ENCODE measurements around the gene MALT1. TPM values are rescaled to one million over a fixed set of nuclear protein-coding genes. Genes with fewer than 3 reads are reported as not detected.

MALT1 gene
- total RNA-seq, 3 donors from 2014 or later (not counting 1 experiment from before 2014, with no cell fraction given) = 49.8 to 55.8 (median 54.5) TPM

DNA sequence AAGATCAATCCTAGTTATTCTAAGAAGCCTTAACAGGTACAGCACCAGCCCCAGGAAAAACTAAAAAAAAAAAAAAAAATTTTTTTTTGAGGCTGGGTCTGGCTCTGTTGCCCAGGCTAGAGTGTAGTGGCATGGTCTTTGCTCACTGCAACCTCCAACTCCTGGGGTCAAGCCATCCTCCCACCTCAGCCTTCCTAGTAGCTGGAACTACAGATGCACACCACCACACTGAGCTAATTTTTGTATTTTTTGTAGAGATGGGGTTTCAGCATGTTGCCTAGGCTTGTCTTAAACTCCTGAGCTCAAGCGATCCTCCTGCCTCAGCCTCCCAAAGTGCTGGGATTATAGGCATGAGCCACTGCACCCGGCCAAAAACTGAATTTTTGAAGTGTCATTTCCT is 32.0 kb upstream of the MALT1 start:
- Histone ChIP-seq H3K9me3 (ENCODE audit: control insufficient read depth, insufficient read depth, low read length) (peaks cover 9% of the 10 kb centered on the region), H3K27ac (ENCODE audit: low read length) (no peak overlapping the region), H3K4me1 (ENCODE audit: control insufficient read depth, insufficient read depth, low read length) (no peaks in the 10 kb centered on the region), H3K36me3 (ENCODE audit: control insufficient read depth, insufficient read depth, low read length) (no peaks in the 10 kb centered on the region), H3K27me3 (ENCODE audit: control insufficient read depth, insufficient read depth, low read length) (no peaks in the 10 kb centered on the region), H3K4me3 (ENCODE audit: low read length) (no peak overlapping the region)
- intact Hi-C loops (cut with micrococcal nuclease) = no loop called here
- DNase-seq (no peak), ATAC-seq (no peak)
- peaks cover 0 to 4% of the 10 kb centered on the region in 2 donors for H3K27me3 Mint-ChIP-seq (ENCODE audit: low read depth in 2 of 2)
- H3K4me1 Mint-ChIP-seq = peaks cover 0 to 5% of the 10 kb centered on the region in 2 donors
- no peaks in the 10 kb centered on the region for H3K9me3 Mint-ChIP-seq
- TF ChIP-seq, protein P1, sequence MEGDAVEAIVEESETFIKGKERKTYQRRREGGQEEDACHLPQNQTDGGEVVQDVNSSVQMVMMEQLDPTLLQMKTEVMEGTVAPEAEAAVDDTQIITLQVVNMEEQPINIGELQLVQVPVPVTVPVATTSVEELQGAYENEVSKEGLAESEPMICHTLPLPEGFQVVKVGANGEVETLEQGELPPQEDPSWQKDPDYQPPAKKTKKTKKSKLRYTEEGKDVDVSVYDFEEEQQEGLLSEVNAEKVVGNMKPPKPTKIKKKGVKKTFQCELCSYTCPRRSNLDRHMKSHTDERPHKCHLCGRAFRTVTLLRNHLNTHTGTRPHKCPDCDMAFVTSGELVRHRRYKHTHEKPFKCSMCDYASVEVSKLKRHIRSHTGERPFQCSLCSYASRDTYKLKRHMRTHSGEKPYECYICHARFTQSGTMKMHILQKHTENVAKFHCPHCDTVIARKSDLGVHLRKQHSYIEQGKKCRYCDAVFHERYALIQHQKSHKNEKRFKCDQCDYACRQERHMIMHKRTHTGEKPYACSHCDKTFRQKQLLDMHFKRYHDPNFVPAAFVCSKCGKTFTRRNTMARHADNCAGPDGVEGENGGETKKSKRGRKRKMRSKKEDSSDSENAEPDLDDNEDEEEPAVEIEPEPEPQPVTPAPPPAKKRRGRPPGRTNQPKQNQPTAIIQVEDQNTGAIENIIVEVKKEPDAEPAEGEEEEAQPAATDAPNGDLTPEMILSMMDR (IDR thresholded peaks at IDR 0.05) = no peak
- 96% methylated on average over 2 of the region's 2 CpGs for WGBS (ENCODE audit: insufficient coverage)
- H3K36me3 Mint-ChIP-seq = no peaks in the 10 kb centered on the region
- H3K4me3 Mint-ChIP-seq = no peak overlapping the region
- H3K27ac Mint-ChIP-seq = no peak overlapping the region

DNA sequence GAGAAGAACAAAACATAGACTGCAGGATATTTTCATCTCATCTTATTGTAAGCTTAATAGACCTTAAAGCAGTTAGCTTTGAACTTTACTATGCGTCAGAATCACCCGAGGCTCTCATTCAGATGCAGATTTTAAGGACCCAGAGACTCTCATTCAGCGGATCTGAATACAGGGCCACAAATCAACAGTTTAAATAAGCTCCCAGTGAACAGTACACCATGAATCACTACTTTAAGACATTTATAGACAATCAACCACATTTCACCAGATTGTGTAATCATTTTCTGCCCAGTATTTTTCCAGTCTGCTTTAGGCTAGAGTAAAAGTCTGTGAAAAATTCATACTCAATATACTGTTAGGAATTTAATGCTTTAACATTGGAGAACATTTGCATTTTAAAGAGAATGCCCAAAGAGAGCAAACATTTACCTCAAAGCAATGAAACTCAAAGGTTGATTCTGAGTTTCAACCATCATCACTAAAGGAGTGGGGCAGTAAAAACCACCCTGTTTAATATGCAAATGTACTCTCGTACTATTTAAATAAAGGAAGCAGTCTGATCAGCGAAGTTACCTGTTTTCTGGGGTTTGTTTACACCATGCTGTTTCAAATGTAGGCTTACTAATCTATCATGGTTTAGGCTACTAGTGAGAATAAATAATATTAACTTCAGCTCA is 31.4 kb upstream of the MALT1 start:
- H3K4me1 ChIP-seq (ENCODE audit: control insufficient read depth, insufficient read depth, low read length) = no peaks in the 10 kb centered on the region
- no peaks in the 10 kb centered on the region for H3K27me3 ChIP-seq (ENCODE audit: control insufficient read depth, insufficient read depth, low read length)
- ATAC-seq (no peak), DNase-seq (no peak)
- H3K27me3 Mint-ChIP-seq (ENCODE audit: low read depth in 2 of 2) = peaks cover 0 to 4% of the 10 kb centered on the region in 2 donors
- intact Hi-C loops (cut with micrococcal nuclease) = no loop called here
- peaks cover 0 to 5% of the 10 kb centered on the region in 2 donors for H3K4me1 Mint-ChIP-seq
- H3K36me3 ChIP-seq (ENCODE audit: control insufficient read depth, insufficient read depth, low read length) = no peaks in the 10 kb centered on the region
- no peak overlapping the region for H3K27ac Mint-ChIP-seq
- peaks cover 9% of the 10 kb centered on the region for H3K9me3 ChIP-seq (ENCODE audit: control insufficient read depth, insufficient read depth, low read length)
- TF ChIP-seq, protein P1 (IDR thresholded peaks at IDR 0.05) = no peak
- H3K9me3 Mint-ChIP-seq = no peaks in the 10 kb centered on the region
- H3K4me3 Mint-ChIP-seq = no peak overlapping the region
- H3K4me3 ChIP-seq (ENCODE audit: low read length) = no peak overlapping the region
- H3K36me3 Mint-ChIP-seq = no peaks in the 10 kb centered on the region
- WGBS (ENCODE audit: insufficient coverage) = 81% methylated on average over 5 of the region's 5 CpGs
- no peak overlapping the region for H3K27ac ChIP-seq (ENCODE audit: low read length)

DNA sequence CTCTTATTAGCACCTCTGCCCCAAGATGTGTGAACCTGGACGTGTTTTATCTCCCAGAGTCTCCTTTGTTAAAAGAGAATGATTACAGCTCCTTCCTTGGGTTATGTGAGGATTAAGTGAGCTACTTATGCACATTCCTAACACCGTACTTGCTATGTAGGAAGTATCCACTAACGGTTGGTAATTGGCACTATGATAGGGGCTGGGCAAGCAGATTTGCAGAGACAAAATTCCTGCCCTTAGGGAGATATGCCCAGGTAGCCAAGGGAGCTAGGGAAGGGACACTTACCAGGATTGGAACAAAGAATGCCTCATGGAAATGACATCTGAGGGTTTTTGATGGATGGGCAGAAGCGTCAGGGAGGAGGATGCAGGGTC is 30.8 kb upstream of the MALT1 start:
- H3K27ac ChIP-seq (ENCODE audit: low read length) = no peak overlapping the region
- no peak overlapping the region for H3K4me3 ChIP-seq (ENCODE audit: low read length)
- ATAC-seq (no peak), DNase-seq (no peak)
- H3K36me3 ChIP-seq (ENCODE audit: control insufficient read depth, insufficient read depth, low read length) = no peaks in the 10 kb centered on the region
- Mint-ChIP-seq H3K27me3 (ENCODE audit: low read depth in 2 of 2) (peaks cover 0 to 4% of the 10 kb centered on the region in 2 donors), H3K4me1 (peaks cover 0 to 5% of the 10 kb centered on the region in 2 donors), H3K4me3 (no peak overlapping the region), H3K36me3 (no peaks in the 10 kb centered on the region), H3K9me3 (no peaks in the 10 kb centered on the region), H3K27ac (no peak overlapping the region)
- H3K27me3 ChIP-seq (ENCODE audit: control insufficient read depth, insufficient read depth, low read length) = no peaks in the 10 kb centered on the region
- 94% methylated on average over 3 of the region's 4 CpGs for WGBS (ENCODE audit: insufficient coverage)
- TF ChIP-seq, protein P1 (IDR thresholded peaks at IDR 0.05) = no peak
- intact Hi-C loops (cut with micrococcal nuclease) = no loop called here
- peaks cover 9% of the 10 kb centered on the region for H3K9me3 ChIP-seq (ENCODE audit: control insufficient read depth, insufficient read depth, low read length)
- no peaks in the 10 kb centered on the region for H3K4me1 ChIP-seq (ENCODE audit: control insufficient read depth, insufficient read depth, low read length)

Data from natural killer cell (primary cell).